ENCODE measurements around the gene MSANTD7. TPM values are rescaled to one million over a fixed set of nuclear protein-coding genes. Genes with fewer than 3 reads are reported as not detected.
"Not testable (repeated sequence)": the region's sequence is repeated elsewhere in the genome, so short reads cannot be mapped to it uniquely, and the experiment has no call there.

The MSANTD7 gene
- total RNA-seq (2014; rRNA removed; shearing (Covaris generic)) = 14.4 and 14.7 TPM in 2 replicates

- peak; percentile 99 for DNase-seq (ENCODE audit: low read depth)
Measured at GRCh38 chr10:14837757-14838581, at the start of gene MSANTD7, which contains the start of the genes CDNF and HSPA14. MSANTD7 (plus strand) TSS chr10:14838306; CDS start chr10:14842285, 3,979 bp downstream. CDNF (minus strand) TSS chr10:14838037; CDS start chr10:14837946, 91 bp downstream. HSPA14 (plus strand) TSS chr10:14838306; CDS start chr10:14838403, 97 bp downstream.

GRCh38 chr10:14798636-14799035 is 39.5 kb upstream of the MSANTD7 start:
- DNase-seq (ENCODE audit: low read depth) = no peak

GRCh38 chr10:14800397-14800796 is 37.7 kb upstream of the MSANTD7 start:
- no peak for DNase-seq (ENCODE audit: low read depth)

- no peak for DNase-seq (ENCODE audit: low read depth)
Measured at GRCh38 chr10:14801723-14802122, 36.4 kb upstream of the MSANTD7 start.

- no peak for DNase-seq (ENCODE audit: low read depth)
Measured at GRCh38 chr10:14803827-14804226, 34.3 kb upstream of the MSANTD7 start.

GRCh38 chr10:14806318-14806717 is 31.8 kb upstream of the MSANTD7 start:
- no peak for DNase-seq (ENCODE audit: low read depth)

GRCh38 chr10:14810969-14811953 is 26.8 kb upstream of the MSANTD7 start:
- no peak for DNase-seq (ENCODE audit: low read depth)

GRCh38 chr10:14812271-14812670 is 25.8 kb upstream of the MSANTD7 start:
- DNase-seq (ENCODE audit: low read depth) = no peak

GRCh38 chr10:14815681-14816080 is 22.4 kb upstream of the MSANTD7 start:
- no peak for DNase-seq (ENCODE audit: low read depth)

- not testable (repeated sequence) for DNase-seq (ENCODE audit: low read depth)
Measured at GRCh38 chr10:14816717-14817116, 21.4 kb upstream of the MSANTD7 start.

GRCh38 chr10:14820010-14820774 is 17.9 kb upstream of the MSANTD7 start:
- peak; percentile 72 for DNase-seq (ENCODE audit: low read depth)

- no peak for DNase-seq (ENCODE audit: low read depth)
Measured at GRCh38 chr10:14820775-14821154, 17.3 kb upstream of the MSANTD7 start.

GRCh38 chr10:14821635-14822375 is 16.3 kb upstream of the MSANTD7 start:
- DNase-seq (ENCODE audit: low read depth) = no peak

- peak; percentile 21 for DNase-seq (ENCODE audit: low read depth)
Measured at GRCh38 chr10:14822879-14823755, 15.0 kb upstream of the MSANTD7 start.

- no peak for DNase-seq (ENCODE audit: low read depth)
Measured at GRCh38 chr10:14823966-14824365, 14.1 kb upstream of the MSANTD7 start.

GRCh38 chr10:14826076-14826829 is 11.9 kb upstream of the MSANTD7 start:
- no peak for DNase-seq (ENCODE audit: low read depth)

- no peak for DNase-seq (ENCODE audit: low read depth)
Measured at GRCh38 chr10:14833106-14833505, 5.0 kb upstream of the MSANTD7 start.

- DNase-seq (ENCODE audit: low read depth) = no peak
Measured at GRCh38 chr10:14836208-14836607, 1.9 kb upstream of the MSANTD7 start.

Measured in Daoy (cell line).